K562 (cell line): Measurements from ENCODE around the gene CDRT4.

ENCODE experiments used
- E2F5 ChIP-seq: sonication (generic); formaldehyde crosslinking; IDR thresholded peaks from 2 replicates; pipeline ENCODE4 v1.8.0; 2022; ENCODE audit warnings: mild to moderate bottlenecking, missing genetic modification reagents
- KLF1 ChIP-seq: fragments of 450-650 bp; IDR thresholded peaks from 2 replicates; pipeline ENCODE4 v1.6.1; 2016; ENCODE audit warnings: missing genetic modification characterization, missing compliant biosample characterization
- MLX ChIP-seq, 2 experiments: fragments of 450-650 bp in 1 of 2; sonication (generic) in 1 of 2; formaldehyde crosslinking; conservative IDR thresholded peaks; 2 replicates each; pipeline versions ENCODE4 v1.4.0 to v1.8.1; 2020 to 2022; ENCODE audit warnings: mild to moderate bottlenecking in 1 of 2, missing genetic modification reagents in 1 of 2
- POLR2A ChIP-seq: fragments of 450-650 bp; conservative IDR thresholded peaks from 2 replicates; pipeline ENCODE4 v1.6.1; 2016
- RCOR1 ChIP-seq, 2 experiments: IDR thresholded peaks; 2 replicates each; pipeline ENCODE4 v1.6.1; 2012; ENCODE audit warnings: low read depth in 2 of 2, low read length in 2 of 2, borderline replicate concordance in 1 of 2, improper control_type of control experiment in 1 of 2
- SRSF3 ChIP-seq: fragments of 200-400 bp; formaldehyde crosslinking; IDR thresholded peaks from 2 replicates; pipeline ENCODE4 v1.6.1; 2016; ENCODE audit warnings: mild to moderate bottlenecking, low read length, moderate library complexity; ENCODE audit not compliant: insufficient read depth
- ZNF140 ChIP-seq: fragments of 250-450 bp; sonication (Bioruptor Pico); IDR thresholded peaks from 2 replicates; pipeline ENCODE4 v1.8.0; 2021; ENCODE audit warnings: moderate library complexity, mild to moderate bottlenecking, inconsistent platforms
- TF ChIP-seq, protein P1 (sequence below): sonication (generic); formaldehyde crosslinking; IDR thresholded peaks from 2 replicates; pipeline ENCODE4 v1.8.1; 2023; ENCODE audit warnings: mild to moderate bottlenecking, missing genetic modification reagents
- TF ChIP-seq, protein P2 (sequence below): sonication (generic); formaldehyde crosslinking; IDR thresholded peaks from 2 replicates; pipeline ENCODE4 v1.9.0; 2022; ENCODE audit warnings: mild to moderate bottlenecking, missing genetic modification reagents

DNA sequence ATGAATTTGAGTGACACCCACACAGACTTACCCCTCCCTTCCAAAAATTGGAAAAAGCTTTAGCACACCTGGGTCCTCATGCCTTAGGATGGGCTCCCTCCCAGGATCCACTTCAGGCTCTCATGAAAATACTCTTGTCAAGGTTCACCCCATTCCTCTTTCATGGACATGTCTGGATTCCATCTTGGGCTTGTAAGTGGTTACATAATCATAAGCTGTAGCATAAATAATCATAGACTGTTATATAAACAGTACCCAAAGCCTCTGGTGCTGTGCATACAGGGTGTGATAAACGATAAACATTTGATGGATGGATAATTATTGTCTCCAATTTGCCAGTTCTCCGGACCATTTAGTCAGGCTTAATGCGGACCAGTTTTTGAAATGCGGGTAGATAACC is 72.3 kb downstream of the CDRT4 start:
- no peak for TF ChIP-seq SRSF3
- TF ChIP-seq KLF1, result no peak
- no peak for TF ChIP-seq POLR2A
- TF ChIP-seq RCOR1 (IDR thresholded peaks at IDR 0.05; ENCODE audit: borderline replicate concordance in 1 of 2, low read depth in 2 of 2, low read length in 2 of 2), result no peak
- TF ChIP-seq, protein P1, sequence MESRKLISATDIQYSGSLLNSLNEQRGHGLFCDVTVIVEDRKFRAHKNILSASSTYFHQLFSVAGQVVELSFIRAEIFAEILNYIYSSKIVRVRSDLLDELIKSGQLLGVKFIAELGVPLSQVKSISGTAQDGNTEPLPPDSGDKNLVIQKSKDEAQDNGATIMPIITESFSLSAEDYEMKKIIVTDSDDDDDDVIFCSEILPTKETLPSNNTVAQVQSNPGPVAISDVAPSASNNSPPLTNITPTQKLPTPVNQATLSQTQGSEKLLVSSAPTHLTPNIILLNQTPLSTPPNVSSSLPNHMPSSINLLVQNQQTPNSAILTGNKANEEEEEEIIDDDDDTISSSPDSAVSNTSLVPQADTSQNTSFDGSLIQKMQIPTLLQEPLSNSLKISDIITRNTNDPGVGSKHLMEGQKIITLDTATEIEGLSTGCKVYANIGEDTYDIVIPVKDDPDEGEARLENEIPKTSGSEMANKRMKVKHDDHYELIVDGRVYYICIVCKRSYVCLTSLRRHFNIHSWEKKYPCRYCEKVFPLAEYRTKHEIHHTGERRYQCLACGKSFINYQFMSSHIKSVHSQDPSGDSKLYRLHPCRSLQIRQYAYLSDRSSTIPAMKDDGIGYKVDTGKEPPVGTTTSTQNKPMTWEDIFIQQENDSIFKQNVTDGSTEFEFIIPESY (CRISPR knock-in tag), result no peak
- TF ChIP-seq, protein P2, sequence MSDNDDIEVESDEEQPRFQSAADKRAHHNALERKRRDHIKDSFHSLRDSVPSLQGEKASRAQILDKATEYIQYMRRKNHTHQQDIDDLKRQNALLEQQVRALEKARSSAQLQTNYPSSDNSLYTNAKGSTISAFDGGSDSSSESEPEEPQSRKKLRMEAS (CRISPR knock-in tag), result no peak
- TF ChIP-seq MLX (CRISPR knock-in tag; conservative IDR thresholded peaks at IDR 0.05), result no peak
- TF ChIP-seq E2F5 (CRISPR knock-in tag), result no peak
- no peak for TF ChIP-seq ZNF140 (CRISPR knock-in tag)
